Stimulated activated CD4-positive, alpha-beta T cell treated with anti-CD3 and anti-CD28 coated beads, TNF-alpha, amount 100 ng/mL, for 1 hour (primary cell): ENCODE data around the gene AMOTL1.

Experiments used
- DNase-seq, 3 donors: peaks; one replicate each; pipeline ENCODE4 v3.0.0-alpha.2; 2020; ENCODE audit warnings: low read depth in 3 of 3, low spot score in 1 of 3

The AMOTL1 gene, protein sequence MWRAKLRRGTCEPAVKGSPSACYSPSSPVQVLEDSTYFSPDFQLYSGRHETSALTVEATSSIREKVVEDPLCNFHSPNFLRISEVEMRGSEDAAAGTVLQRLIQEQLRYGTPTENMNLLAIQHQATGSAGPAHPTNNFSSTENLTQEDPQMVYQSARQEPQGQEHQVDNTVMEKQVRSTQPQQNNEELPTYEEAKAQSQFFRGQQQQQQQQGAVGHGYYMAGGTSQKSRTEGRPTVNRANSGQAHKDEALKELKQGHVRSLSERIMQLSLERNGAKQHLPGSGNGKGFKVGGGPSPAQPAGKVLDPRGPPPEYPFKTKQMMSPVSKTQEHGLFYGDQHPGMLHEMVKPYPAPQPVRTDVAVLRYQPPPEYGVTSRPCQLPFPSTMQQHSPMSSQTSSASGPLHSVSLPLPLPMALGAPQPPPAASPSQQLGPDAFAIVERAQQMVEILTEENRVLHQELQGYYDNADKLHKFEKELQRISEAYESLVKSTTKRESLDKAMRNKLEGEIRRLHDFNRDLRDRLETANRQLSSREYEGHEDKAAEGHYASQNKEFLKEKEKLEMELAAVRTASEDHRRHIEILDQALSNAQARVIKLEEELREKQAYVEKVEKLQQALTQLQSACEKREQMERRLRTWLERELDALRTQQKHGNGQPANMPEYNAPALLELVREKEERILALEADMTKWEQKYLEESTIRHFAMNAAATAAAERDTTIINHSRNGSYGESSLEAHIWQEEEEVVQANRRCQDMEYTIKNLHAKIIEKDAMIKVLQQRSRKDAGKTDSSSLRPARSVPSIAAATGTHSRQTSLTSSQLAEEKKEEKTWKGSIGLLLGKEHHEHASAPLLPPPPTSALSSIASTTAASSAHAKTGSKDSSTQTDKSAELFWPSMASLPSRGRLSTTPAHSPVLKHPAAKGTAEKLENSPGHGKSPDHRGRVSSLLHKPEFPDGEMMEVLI

DNA sequence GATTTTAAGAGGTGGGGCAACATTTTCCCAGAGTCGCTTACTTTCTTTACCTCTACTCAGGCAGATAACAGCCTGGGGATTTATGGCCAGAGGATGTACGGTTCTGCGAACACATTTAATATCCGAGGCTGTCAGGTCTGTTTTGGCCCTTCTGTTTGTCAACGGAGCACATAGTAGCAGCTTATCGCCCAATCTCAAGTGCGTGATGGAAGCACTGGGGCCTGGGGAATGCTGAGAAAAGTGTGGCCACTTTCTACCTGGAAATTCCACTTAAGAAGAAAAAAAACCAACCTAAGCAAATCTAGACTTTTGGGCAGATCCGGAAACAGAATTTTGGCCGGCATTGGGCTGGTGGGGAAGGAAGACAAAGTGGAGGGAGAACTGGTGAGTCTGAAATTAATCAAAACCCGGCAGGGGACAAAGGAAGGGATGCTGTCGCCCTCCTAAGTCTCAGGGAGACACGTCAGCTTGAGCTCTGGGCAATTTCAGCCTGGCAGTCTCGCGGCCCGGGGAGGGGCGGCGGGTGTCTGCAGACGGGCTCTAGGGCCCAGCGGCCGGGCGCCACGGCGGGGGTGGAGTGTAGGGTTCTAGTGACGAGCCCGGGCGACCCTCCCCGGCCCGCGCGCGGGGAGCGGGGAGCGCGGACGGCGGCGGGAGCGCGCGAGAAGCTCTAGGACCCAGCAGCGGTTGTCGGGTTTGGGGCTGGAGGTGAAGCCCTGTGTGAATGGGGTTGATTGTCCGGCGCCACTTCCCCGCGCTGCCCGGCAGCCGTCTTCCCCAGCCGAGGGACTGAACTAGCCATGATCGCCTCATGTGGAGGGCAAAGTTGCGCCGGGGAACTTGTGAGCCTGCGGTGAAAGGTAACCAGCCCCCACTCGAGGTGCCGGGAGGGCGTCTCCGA lies at the start of gene AMOTL1:
Gene AMOTL1 (plus strand): TSS at position 656 of the 901 bp plus-strand sequence. CDS start 156 bp downstream, at position 812.
- no peak for DNase-seq

DNA sequence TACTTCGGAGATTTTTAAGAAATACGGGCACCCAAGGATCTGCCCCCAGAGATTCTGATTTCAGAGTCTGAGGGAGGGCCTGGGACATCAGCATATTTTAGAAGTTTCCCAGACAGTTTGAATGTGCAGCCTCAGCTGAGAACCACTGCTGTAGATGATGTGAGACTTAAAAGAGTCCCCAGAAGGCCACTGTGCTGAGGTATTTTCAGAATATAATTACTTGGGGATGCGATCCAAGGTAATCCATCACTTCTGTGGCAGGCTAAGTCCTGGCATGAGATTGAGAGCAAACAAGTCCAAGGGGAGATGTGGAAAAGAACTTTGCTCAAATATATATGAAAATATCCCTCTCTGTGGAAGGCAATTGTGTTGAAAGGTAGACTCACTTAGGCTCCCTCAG lies 48.3 kb upstream of the AMOTL1 start:
- no peak for DNase-seq

DNA sequence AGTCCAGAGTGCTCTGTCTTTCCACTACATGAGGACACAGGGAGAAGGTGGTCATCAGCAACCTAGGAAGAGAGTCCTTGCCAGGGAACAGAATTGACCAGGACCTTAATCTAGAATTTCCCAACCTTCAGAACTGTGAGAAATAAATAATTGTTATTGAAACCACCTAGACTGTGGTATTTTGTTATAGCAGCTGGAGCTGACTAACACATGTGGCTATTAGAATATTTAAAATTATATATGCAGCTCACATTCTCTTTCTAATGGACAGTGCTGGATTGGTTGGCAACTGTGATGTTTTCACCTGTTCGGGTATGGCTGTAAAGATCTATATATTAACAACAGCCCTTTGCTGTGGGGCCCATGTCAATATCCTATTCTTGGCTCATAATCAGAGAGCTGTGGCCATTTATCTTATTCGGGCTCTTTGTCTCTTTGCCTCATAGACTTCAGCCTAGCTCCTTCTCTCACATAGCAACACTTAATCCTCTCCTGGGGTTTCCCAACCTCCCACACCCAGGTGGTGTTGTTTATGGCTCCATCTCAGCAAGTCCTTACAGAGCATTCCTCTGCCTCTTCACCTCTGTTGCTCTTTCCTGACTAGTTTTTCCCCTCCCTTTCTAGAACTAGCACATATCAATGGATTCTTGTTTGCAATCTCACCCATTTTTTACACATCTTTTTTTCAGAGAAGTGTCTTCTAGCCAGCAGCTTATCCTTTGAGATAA lies 46.4 kb upstream of the AMOTL1 start:
- DNase-seq = no peak

DNA sequence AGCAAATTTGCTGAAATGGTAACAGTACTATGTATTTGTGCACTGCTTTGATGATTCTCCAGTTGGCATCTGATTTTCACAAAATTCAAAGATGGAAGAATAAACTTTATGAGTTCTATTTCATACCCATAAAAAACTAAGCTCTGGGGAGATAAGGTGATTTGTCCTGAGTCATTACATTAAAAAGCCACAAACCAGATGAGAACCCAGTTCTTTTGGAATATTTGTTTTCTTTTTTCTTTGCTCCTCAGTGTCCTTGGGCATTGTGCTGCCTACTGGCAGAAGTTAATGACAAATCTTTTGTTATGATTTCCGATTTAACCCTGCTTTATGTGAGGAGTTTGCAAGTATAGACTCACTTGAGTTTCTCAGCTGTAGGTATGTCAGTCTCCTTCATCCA lies 45.4 kb upstream of the AMOTL1 start:
- no peak for DNase-seq

DNA sequence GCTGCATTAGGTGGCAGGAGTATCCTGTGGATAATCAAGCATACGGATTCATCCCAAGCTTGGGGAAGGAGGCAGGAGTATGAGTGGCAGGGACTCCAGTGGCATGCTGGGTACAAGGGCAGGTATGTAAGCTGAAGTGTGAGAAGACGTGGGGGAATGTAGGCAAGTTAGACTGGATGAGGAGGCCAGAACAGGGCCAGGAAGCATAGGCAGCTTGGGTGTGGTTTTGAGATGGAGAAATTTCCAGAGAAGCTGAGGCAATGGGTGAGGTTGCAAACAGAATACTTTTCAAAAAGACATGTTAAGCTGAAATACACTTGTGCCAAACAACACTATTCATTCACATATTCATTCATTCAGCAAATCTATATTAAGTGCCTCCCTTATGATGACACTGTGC lies 43.1 kb upstream of the AMOTL1 start:
- DNase-seq = no peak

DNA sequence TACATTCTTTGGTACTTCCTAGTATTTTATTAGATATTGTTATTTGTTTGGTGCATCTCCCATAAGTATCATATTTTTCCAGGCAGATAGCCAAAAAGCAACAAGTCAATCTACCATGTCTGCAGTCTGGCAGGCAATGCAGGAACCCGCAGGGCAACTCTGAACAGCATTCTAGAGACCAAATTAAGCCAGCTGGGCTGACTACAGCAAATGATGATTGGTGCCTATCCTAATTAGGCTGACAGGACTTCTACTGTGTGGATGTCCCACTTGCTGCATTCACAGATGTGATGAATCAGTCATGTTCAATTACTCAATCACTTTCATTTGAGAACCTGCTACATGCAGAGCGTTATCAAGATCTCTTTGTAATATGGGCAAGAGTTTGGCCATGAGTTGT lies 40.3 kb upstream of the AMOTL1 start:
- no peak for DNase-seq

DNA sequence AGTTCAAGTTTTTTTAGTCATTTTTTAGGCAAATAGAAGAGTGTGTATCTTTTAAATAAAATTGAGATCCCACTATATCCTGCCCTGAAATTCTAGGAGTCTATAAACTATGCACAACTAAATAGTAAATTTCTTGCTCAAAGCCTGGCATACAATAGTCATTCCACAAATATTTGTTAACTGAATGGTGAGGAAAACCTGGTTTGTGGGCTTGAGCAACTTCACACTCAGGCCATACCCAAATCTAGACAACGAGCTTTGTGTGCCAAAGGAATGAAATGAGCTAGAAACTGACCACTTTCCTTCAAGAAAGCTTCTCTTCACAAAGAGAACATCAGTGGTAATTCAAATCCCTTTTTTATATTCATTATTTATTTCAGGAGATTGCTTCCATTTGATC lies 39.6 kb upstream of the AMOTL1 start:
- no peak for DNase-seq

DNA sequence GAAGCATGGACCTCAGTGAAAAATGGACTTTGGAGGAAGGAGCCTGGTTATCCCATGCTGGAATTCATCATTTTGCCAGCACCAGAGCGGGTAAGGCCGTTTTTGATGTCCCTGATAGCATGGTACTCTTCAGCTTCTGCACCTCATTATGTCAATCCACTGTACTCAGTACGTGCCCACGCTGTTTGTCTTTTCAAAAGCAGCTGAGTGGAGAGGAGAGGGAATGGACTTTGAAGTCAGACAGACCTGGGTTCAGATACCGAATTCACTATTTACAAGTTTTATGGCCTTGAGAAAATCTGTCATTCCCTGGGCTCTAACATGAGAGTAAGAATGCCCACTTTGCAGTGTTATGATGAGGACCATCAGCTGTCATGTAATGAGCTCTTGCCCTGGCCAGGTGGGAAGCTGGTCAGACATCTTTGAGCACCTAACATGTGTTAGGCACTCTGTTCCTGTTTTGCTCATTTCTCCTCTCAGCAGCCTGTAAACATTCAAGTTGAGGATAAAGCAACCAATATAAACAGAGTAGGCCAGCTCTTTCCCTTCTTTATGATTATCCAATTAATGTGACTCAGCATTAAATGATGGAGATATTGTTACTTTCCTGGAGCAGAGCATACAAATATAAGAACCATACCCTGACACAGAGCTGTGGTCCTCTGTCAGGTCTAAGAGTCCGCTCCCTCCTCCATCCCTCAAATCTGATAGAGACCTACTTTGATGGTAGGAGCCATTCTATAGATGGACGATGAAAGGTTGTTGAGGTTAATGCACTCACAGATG lies 39.0 kb upstream of the AMOTL1 start:
- DNase-seq = no peak

DNA sequence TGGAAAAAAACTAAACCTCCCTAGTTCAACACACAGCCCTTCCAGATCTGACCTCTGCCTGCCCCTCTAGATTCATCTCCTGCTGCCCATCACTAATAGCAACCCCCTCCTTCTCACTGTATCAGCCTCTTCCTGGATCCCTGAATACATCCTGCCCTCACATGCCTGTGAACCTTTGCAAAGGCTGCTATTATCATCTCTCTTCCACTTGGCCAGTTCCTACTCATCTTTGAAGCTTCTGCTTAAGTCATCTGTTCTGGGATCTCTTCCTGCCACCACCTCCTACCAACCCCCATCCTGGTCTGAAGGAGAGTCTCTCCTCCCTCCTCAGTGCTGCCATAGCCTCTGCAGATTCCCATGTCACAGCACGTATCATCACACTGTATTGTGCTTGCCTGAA lies 38.0 kb upstream of the AMOTL1 start:
- no peak for DNase-seq

DNA sequence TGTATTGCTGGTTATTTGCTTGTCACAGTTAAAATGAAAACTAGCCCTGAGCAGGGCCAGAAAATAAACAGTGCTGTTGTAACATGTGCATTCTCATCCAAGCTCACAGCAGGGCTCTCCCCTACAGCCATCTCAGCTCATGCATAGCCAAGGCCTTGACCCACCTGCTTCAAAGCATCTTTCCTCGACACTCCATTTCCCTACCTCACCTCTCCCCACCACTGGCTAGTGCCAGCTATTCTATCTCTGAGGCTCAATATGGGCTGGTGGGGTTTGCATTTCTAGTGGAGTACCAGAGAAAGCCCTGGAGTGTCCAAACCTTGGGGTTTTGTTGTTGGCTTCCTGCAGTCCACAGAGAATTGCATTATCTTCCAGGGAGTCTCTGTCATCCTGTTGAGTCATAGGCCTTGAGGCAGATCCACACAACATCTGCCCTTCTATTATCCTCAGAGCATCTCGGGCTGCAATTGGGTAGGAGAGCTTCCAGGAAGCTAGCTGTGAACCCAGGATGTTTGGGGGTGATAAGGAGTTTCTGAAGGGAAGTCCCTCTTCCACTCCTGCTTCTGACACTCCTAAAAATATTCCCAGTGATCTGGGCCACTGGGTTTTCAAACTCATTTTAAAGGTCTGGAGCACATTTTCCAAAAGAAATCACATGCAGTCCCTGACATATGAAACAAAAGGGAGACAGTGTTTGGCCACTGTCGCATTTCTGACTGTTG lies 36.1 kb upstream of the AMOTL1 start:
- DNase-seq = no peak

DNA sequence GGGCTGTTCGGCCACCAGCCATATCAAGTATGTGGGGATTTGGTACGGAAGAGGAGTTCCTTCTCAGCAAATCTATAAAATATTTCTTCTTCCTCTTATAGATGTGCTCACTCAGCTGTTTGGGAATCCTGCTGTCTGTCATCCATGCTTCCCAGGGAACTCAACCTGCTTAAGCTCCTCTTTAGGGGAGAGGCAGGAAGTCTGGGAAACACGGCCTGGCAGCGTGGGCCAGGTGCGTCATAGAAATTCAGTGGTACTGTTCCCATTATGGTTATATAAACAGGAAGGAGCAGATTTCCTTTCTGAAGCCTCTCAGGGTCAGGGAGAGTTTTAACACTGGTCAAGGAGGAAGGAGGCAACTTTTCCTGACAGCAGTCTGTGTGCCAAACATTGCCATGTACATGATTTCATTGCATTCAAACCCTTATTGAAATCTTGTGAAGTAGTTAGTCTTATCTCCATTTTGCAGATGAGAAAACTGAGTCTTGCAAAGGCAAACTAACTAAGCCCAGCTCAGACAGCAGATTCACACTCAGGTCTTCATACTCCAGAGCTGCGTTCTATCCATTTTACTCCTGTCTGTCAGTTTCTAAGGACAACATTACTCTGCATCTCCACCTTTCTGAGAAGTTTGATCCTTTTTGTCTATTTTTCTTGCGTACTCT lies 35.4 kb upstream of the AMOTL1 start:
- DNase-seq = no peak

DNA sequence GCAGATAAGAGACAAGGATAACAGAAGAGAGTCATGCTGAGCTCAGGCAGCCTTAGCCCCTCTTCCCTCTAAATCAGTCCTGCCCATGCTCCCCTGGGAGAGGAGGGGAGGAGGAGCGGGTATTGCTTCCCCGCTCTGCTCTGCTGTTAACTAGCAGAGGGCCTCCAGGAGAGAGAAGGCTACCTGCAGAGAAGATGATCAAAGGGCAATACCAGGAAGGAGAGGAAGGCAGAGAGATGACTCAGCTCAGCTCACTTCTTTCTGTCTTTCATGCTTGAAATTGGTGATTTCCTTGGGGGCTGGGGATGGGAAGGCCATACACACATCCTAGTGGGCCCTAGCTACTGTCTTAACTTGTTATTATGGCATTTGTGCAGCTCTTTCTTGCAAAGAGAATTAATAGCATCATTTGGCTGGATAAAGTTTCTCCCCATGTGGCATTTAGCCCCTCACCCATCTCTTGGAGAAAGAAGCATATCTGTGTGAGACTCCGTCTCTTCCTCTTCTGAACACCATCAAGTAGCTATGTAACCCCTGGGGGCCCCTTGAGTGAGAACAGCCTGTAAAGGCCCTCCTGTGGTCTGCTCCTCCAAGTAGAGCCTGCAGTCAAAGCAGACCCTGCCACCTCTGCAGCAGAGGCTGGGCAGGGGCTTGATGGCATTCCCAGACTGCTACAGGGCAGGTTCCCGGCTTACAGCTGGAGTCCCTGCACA lies 33.4 kb upstream of the AMOTL1 start:
- DNase-seq = no peak

DNA sequence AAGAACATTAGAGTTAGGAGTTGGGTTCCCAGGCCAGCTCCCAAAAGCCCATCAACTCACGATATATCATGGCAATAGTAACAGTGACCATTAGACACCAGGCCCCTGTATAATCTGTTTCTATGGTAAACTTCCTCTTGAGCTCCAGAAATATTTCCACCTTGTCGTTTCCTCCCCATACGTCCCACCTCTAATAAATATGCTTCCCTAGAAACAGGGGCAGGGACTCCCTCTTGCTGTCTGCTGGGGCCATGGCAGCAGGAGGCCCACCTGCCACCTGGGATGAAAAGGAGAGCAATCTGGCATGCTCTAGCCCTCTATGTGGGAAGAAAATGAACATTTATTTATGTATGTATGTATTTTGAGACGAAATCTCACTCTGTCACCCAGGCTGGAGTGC lies 32.2 kb upstream of the AMOTL1 start:
- DNase-seq = no peak

DNA sequence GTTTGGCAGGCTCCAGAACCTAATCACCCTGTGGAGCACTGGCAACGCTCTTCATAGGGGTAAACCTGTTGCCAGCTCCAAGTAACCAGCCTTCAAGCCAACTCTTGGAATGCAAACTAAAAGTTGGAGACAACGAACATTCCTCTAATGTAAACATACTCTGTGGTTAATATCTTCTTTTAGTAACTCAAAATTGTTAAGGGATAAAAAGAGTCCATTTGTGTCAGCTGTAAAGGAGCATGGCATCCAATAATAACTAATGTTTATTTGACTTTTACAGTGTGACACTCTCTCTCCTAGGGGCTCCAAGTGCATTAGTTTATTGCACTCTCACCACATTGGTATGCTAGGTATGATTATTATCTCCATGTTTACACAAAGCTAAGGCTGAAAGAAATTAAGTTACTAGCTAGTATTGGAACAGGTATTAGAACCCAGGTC lies 31.0 kb upstream of the AMOTL1 start:
- no peak for DNase-seq

DNA sequence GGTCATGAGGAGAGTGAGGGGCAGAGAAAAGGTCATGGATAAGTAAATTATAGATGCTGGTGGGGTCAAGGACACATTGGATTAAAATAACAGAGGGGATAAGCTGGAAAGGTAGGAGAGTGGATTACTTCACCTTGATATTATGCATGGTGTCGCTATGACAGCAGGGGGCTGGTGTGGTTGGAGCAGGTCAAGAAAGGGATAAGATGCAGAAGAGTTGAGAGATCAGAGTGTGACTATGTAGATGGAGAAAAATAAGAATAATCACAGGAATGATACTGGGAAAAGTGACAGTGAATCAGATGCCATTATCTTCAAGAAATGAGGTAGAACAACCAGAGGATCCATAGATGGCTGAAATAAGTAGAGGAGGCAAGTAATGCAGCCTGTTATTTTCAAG lies 29.4 kb upstream of the AMOTL1 start:
- no peak for DNase-seq

DNA sequence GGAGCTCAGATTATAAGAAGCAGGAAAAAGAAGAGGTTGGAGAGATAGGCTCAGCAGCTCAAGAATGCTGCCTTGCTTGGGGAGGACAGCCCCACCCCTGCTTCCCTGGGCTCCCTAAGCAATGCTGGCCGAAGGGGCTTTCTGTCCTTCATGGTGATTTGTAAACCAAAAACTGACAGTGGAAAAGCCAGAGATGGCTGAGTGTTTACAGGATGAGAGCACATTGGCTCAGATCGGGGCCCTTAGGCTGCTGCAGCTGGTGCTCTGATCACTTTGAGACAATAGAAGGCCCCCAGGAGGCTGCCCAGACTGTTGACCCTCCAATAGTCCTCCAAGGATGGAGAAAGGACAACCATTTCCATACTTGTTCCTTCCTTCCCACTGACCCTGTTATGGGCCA lies 28.8 kb upstream of the AMOTL1 start:
- DNase-seq = no peak

DNA sequence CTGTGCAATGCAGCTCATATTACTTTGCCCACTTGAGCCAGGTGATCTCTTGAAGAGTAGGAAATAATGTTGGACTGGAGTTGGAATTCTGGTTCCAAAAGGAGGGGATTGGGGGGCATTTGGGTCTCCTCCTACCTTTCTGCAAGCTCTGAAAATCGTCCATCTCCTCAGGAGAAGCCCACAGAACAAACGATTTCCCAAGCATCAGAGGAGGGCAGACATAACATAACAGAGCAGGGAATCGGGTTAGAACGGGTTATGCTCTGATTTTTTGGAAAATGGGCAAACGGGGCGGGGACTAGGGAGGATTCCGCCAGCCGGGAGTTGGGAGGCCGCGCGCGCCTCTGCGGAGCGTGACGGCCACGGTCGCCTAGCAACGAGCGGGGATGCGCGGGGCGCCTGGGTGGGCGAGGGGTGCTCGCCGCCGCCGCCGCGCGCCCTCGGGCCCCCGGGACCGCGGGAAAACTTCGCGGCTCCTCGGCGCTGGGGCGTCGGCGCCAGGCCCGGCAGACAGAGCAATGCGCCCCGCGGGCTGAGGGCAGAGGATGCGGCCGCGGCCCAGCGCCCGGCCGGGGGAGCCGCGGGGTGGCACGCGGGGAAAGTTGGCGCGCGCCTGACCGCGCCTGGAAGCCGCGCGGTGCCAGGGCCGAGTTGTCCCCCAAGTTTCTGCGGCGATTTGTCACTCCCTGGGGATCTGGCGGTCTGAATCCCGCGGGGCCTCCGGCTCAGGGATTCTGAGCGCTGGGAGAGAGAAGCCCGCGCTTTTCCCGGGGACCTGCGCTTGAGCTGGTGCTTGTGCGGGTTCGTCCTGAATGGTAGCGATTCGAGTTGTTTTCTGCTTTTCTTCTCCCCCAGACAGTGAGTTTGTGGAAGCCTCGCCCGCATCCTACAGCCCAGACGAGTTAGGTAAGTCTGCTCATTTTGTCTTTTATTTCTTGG lies 27.8 kb upstream of the AMOTL1 start:
- no peak for DNase-seq
